HS-27A (cell line): Measurements from ENCODE around the gene VEPH1.
A peak's percentile ranks its signal among the peaks of the same experiment; 100 is the strongest.
"Not testable (repeated sequence)": the region's sequence is repeated elsewhere in the genome, so short reads cannot be mapped to it uniquely, and the experiment has no call there.

Experiments
- DNase-seq: peaks from one replicate; pipeline ENCODE4 v3.0.0-alpha.2; 2012; ENCODE audit warnings: low read depth, missing footprints

The VEPH1 gene

GRCh38 chr3:157347577-157348303, 155.5 kb downstream of the VEPH1 start:
- no peak for DNase-seq

- DNase-seq = no peak
Measured at GRCh38 chr3:157336252-157337009, 166.8 kb downstream of the VEPH1 start.

GRCh38 chr3:157335233-157336076, 167.8 kb downstream of the VEPH1 start:
- DNase-seq = no peak

GRCh38 chr3:157333551-157333991, 169.6 kb downstream of the VEPH1 start:
- no peak for DNase-seq

- no peak for DNase-seq
Measured at GRCh38 chr3:157330206-157330605, 173.0 kb downstream of the VEPH1 start.

GRCh38 chr3:157329551-157329950, 173.7 kb downstream of the VEPH1 start:
- DNase-seq = no peak

GRCh38 chr3:157327837-157328236, 175.4 kb downstream of the VEPH1 start:
- no peak for DNase-seq

GRCh38 chr3:157327018-157327417, 176.2 kb downstream of the VEPH1 start:
- DNase-seq = no peak

GRCh38 chr3:157324869-157325268, 178.3 kb downstream of the VEPH1 start:
- DNase-seq = not testable (repeated sequence)

GRCh38 chr3:157323360-157323759, 179.9 kb downstream of the VEPH1 start:
- no peak for DNase-seq

- DNase-seq = no peak
Measured at GRCh38 chr3:157319672-157320071, 183.5 kb downstream of the VEPH1 start.

- DNase-seq = no peak
Measured at GRCh38 chr3:157318639-157319288, 184.5 kb downstream of the VEPH1 start.

GRCh38 chr3:157317895-157318294, 185.3 kb downstream of the VEPH1 start:
- no peak for DNase-seq

- no peak for DNase-seq
Measured at GRCh38 chr3:157313186-157313585, 190.0 kb downstream of the VEPH1 start.

GRCh38 chr3:157312376-157312745, 190.9 kb downstream of the VEPH1 start:
- no peak for DNase-seq

- DNase-seq = peak; percentile 64
Measured at GRCh38 chr3:157311633-157312375, 191.4 kb downstream of the VEPH1 start.

- DNase-seq = no peak
Measured at GRCh38 chr3:157310329-157311052, 192.7 kb downstream of the VEPH1 start.

- DNase-seq = no peak
Measured at GRCh38 chr3:157306502-157306901, 196.7 kb downstream of the VEPH1 start.

GRCh38 chr3:157305392-157305791, 197.8 kb downstream of the VEPH1 start:
- DNase-seq = no peak

GRCh38 chr3:157301755-157302154, 201.5 kb downstream of the VEPH1 start:
- no peak for DNase-seq
